Endothelial cell of umbilical vein (primary cell): ENCODE measurements around the gene BDKRB2. TPM values are rescaled to one million over a fixed set of nuclear protein-coding genes. Genes with fewer than 3 reads are reported as not detected.

Experiments used
- BruUV-seq: library from RNA; stranded (reverse); fragments of 400-500 nt; replicated peaks from 2 replicates; lab custom pipeline; 2021; lab: Mats Ljungman, UMichigan
- CTCF ChIA-PET: fragments of 300-600, 350-600 bp; sonication (Branson Sonifier 250); formaldehyde crosslinking; loops from one replicate; lab custom pipeline; 2021; ENCODE audit warnings: antibody characterized with exemption, inconsistent platforms; lab: Charles Lee
- POLR2A ChIA-PET: fragments of 300-600, 350-600 bp; sonication (Branson Sonifier 250); formaldehyde crosslinking; loops from one replicate; lab custom pipeline; 2021; ENCODE audit warnings: antibody characterized with exemption, inconsistent platforms; lab: Charles Lee
- DNase-seq: peaks from one replicate; pipeline ENCODE4 v3.0.0-alpha.2; 2011; ENCODE audit warnings: low read depth, low spot score
- FAIRE-seq: peaks from 2 replicates; lab custom pipeline; 2011; peaks lifted over from hg19 to GRCh38; lab: Jason Lieb, UNC
- H2AFZ ChIP-seq: 2 replicates; pipeline ENCODE4 v1.6.0; 2012; ENCODE audit warnings: low read depth, low read length, control low read depth, inconsistent platforms
- H3K27ac ChIP-seq: 2 replicates; pipeline ENCODE4 v1.5.1; 2011; ENCODE audit warnings: low read depth, mild to moderate bottlenecking, control low read depth, low read length, moderate library complexity; ENCODE audit not compliant: insufficient read depth
- H3K27me3 ChIP-seq, 2 experiments: 2 replicates each; pipeline versions ENCODE4 v1.6.0 to v1.6.1; 2011; ENCODE audit warnings: low read length in 2 of 2, mixed read lengths in 1 of 2; ENCODE audit not compliant: control insufficient read depth in 2 of 2, insufficient read depth in 2 of 2
- H3K36me3 ChIP-seq, 2 experiments: 2 replicates in 1 of 2; 3 replicates in 1 of 2; pipeline ENCODE4 v1.5.1; 2011; ENCODE audit warnings: low read length in 2 of 2, mild to moderate bottlenecking in 1 of 2, moderate library complexity in 1 of 2; ENCODE audit not compliant: control insufficient read depth in 2 of 2, insufficient read depth in 2 of 2; ENCODE audit errors: extremely low read depth in 1 of 2
- H3K4me1 ChIP-seq: 3 replicates; pipeline ENCODE4 v1.5.1; 2011; ENCODE audit warnings: mild to moderate bottlenecking, low read length; ENCODE audit not compliant: control insufficient read depth, insufficient read depth; ENCODE audit errors: extremely low read depth
- H3K4me2 ChIP-seq: 2 replicates; pipeline ENCODE4 v1.6.1; 2011; ENCODE audit warnings: low read length, control low read depth, mixed read lengths; ENCODE audit not compliant: insufficient read depth
- H3K4me3 ChIP-seq, 3 experiments: fragments of 200-600 bp in 1 of 3; sonication (generic), shearing (Covaris generic) in 1 of 3; replicated peaks in 1 of 3; 2 replicates each; pipeline ENCODE4 v1.5.1; 2011 to 2016; ENCODE audit warnings: control low read depth in 3 of 3, low read length in 3 of 3, mild to moderate bottlenecking in 2 of 3, inconsistent platforms in 1 of 3, low read depth in 1 of 3, moderate library complexity in 1 of 3; ENCODE audit not compliant: insufficient read depth in 1 of 3
- H3K79me2 ChIP-seq: 2 replicates; pipeline ENCODE4 v1.6.0; 2012; ENCODE audit warnings: low read length, inconsistent platforms; ENCODE audit not compliant: control insufficient read depth, insufficient read depth
- H3K9ac ChIP-seq: replicated peaks from 2 replicates; pipeline ENCODE3; 2011; ENCODE audit warnings: low read length, control low read depth; ENCODE audit not compliant: insufficient read depth; ENCODE audit errors: extremely low read depth
- H3K9me1 ChIP-seq: replicated peaks from 3 replicates; pipeline ENCODE4 v1.6.0; 2011; ENCODE audit warnings: mild to moderate bottlenecking, low read length; ENCODE audit not compliant: control insufficient read depth, insufficient read depth; ENCODE audit errors: extremely low read depth
- H3K9me3 ChIP-seq: replicated peaks from 2 replicates; pipeline ENCODE4 v1.5.1; 2012; ENCODE audit warnings: low read length, inconsistent platforms; ENCODE audit not compliant: control insufficient read depth, insufficient read depth
- H4K20me1 ChIP-seq: replicated peaks from 2 replicates; pipeline ENCODE3; 2011; ENCODE audit warnings: mild to moderate bottlenecking, low read length; ENCODE audit not compliant: control insufficient read depth, insufficient read depth; ENCODE audit errors: extremely low read depth
- CTCF ChIP-seq, 2 donors: IDR thresholded peaks; 1 replicate in 1 of 2; 2 replicates in 1 of 2; pipeline ENCODE4 v1.5.1; 2011; ENCODE audit warnings: low read length in 2 of 2, mild to moderate bottlenecking in 2 of 2, moderate library complexity in 2 of 2, control low read depth in 1 of 2, inconsistent platforms in 1 of 2, low read depth in 1 of 2; ENCODE audit not compliant: insufficient read depth in 1 of 2; ENCODE audit errors: extremely low read depth in 1 of 2
- EZH2 ChIP-seq: IDR thresholded peaks from 2 replicates; pipeline ENCODE4 v1.6.1; 2012; ENCODE audit warnings: borderline replicate concordance, low read depth, mild to moderate bottlenecking, moderate library complexity, low read length, inconsistent platforms; ENCODE audit not compliant: severe bottlenecking
- FOS ChIP-seq: IDR thresholded peaks from 2 replicates; pipeline ENCODE4 v1.6.1; 2011; ENCODE audit warnings: mild to moderate bottlenecking, low read length, moderate library complexity, borderline replicate concordance; ENCODE audit not compliant: insufficient read depth
- GATA2 ChIP-seq: IDR thresholded peaks from 2 replicates; pipeline ENCODE4 v1.7.0; 2011; ENCODE audit warnings: low read depth, mild to moderate bottlenecking, moderate library complexity, mixed read lengths, low read length; ENCODE audit not compliant: insufficient read length, insufficient read depth
- JUN ChIP-seq: IDR thresholded peaks from 2 replicates; pipeline ENCODE4 v1.6.1; 2011; ENCODE audit warnings: borderline replicate concordance, low read depth; ENCODE audit not compliant: insufficient read length, insufficient read depth
- MYC ChIP-seq: IDR thresholded peaks from one replicate; pipeline ENCODE4 v1.6.1; 2011; ENCODE audit warnings: mild to moderate bottlenecking, low read depth, low read length
- POLR2A ChIP-seq: IDR thresholded peaks from 2 replicates; pipeline ENCODE4 v1.6.1; 2012; ENCODE audit warnings: low read depth, mild to moderate bottlenecking, control low read depth, low read length
- POLR2AphosphoS5 ChIP-seq: IDR thresholded peaks from 2 replicates; pipeline ENCODE4 v1.6.1; 2012; ENCODE audit warnings: low read depth, mild to moderate bottlenecking, control low read depth, low read length, moderate library complexity; ENCODE audit not compliant: insufficient read depth
- dilution Hi-C: fragments of 300-500 bp; cut with MboI; formaldehyde crosslinking; loops from one replicate; pipeline ENCODE4 v1.15.0; 2019; ENCODE audit warnings: low sequenced_read_pairs; ENCODE audit not compliant: extremely low pct_ligation_motif_present
- intact Hi-C: fragments of 100-400 bp; cut with micrococcal nuclease; formaldehyde crosslinking; loops from one replicate; pipeline ENCODE4 v1.10.0; 2022
- polyA plus RNA-seq, 4 experiments: library from polyadenylated mRNA; depleted of rRNA in 3 of 4; stranded (reverse) in 3 of 4; unstranded in 1 of 4; fragments of >200 nt; gene quantifications; 2 replicates each; pipeline versions ENCODE4 v1.2.1 to v1.2.3, GENCODE V29; 2011 to 2012; ENCODE audit warnings: missing spikeins in 1 of 4
- total RNA-seq: library from RNA; stranded (reverse); gene quantifications from 2 replicates; pipeline ENCODE4 v1.2.3, GENCODE V29; 2021
- TF ChIP-seq, protein P1 (sequence below): IDR thresholded peaks from 2 replicates; pipeline ENCODE4 v1.6.1; 2011; ENCODE audit not compliant: insufficient read depth, insufficient read length

Gene BDKRB2
- total and polyA plus RNA-seq, 2 donors (not counting 3 experiments of a cell fraction or from before 2014, with no cell fraction given) = 0.22 to 0.77 TPM

- Histone ChIP-seq H2AFZ (no peak overlapping the region), H3K36me3 (no peaks in the 10 kb centered on the region), H3K27me3 (no peaks in the 10 kb centered on the region), H3K9me3 (no peaks in the 10 kb centered on the region), H3K4me2 (no peak overlapping the region), H3K4me1 (no peaks in the 10 kb centered on the region), H3K9ac (no peak overlapping the region), H3K4me3 (no peak overlapping the region), H3K9me1 (no peaks in the 10 kb centered on the region), H3K79me2 (no peaks in the 10 kb centered on the region), H3K27ac (no peak overlapping the region), H4K20me1 (no peaks in the 10 kb centered on the region)
- CTCF ChIA-PET = interaction anchor here (1.0 kb wide), 1 partner anchor 168 kb away, joined by 3 read pairs; no protein-coding TSS in a partner anchor
- no TSS peak for BruUV-seq
- dilution Hi-C loops = no loop called here
- DNase-seq = no peak
- POLR2A ChIA-PET = no interaction called here
- TF ChIP-seq EZH2 = no peak
- no peak for TF ChIP-seq MYC
- no peak for TF ChIP-seq JUN
- TF ChIP-seq, protein P1, sequence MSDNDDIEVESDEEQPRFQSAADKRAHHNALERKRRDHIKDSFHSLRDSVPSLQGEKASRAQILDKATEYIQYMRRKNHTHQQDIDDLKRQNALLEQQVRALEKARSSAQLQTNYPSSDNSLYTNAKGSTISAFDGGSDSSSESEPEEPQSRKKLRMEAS = no peak
- no peak for TF ChIP-seq GATA2
- TF ChIP-seq CTCF (IDR thresholded peaks at IDR 0.05; ENCODE audit: extremely low read depth in 1 of 2, insufficient read depth in 1 of 2, low read depth in 1 of 2, low read length in 2 of 2) = no peak
- TF ChIP-seq POLR2A = no peak
- no peak for TF ChIP-seq FOS
- no peak for TF ChIP-seq POLR2AphosphoS5
- intact Hi-C loops = no loop called here
- FAIRE-seq = no peak
These were observed 64.1 kb downstream of the BDKRB2 start for GRCh38 chr14:96268431-96269358.
